Duodenal mucosa (tissue), 2 donors: Measurements from ENCODE around the gene PDCD7.
A peak's percentile ranks its signal among the peaks of the same experiment; 100 is the strongest.
"Not testable (repeated sequence)": the region's sequence is repeated elsewhere in the genome, so short reads cannot be mapped to it uniquely, and the experiment has no call there.

Experiments
- H3K27ac ChIP-seq: one replicate; pipeline ENCODE4 v1.7.0; 2013; ENCODE audit warnings: low read depth, low read length
- H3K27me3 ChIP-seq, 2 donors: one replicate each; pipeline ENCODE4 v1.7.0; 2013; ENCODE audit warnings: low read length in 2 of 2, control low read depth in 1 of 2; ENCODE audit not compliant: insufficient read depth in 2 of 2, control insufficient read depth in 1 of 2
- H3K36me3 ChIP-seq, 2 donors: one replicate each; pipeline ENCODE4 v1.7.0; 2013; ENCODE audit warnings: low read length in 2 of 2, control low read depth in 1 of 2; ENCODE audit not compliant: insufficient read depth in 2 of 2, control insufficient read depth in 1 of 2
- H3K4me1 ChIP-seq, 2 donors: one replicate each; pipeline ENCODE4 v1.7.0; 2013; ENCODE audit warnings: low read length in 2 of 2, control low read depth in 1 of 2; ENCODE audit not compliant: insufficient read depth in 2 of 2, control insufficient read depth in 1 of 2
- H3K4me3 ChIP-seq, 2 donors: one replicate each; pipeline ENCODE4 v1.7.0; 2013; ENCODE audit warnings: low read length in 2 of 2, low read depth in 1 of 2
- H3K9ac ChIP-seq, 2 donors: one replicate each; pipeline ENCODE4 v1.7.0; 2013; ENCODE audit warnings: low read length in 2 of 2, low read depth in 1 of 2
- H3K9me3 ChIP-seq, 2 donors: one replicate each; pipeline ENCODE4 v1.7.0; 2013; ENCODE audit warnings: low read length in 2 of 2, control low read depth in 1 of 2; ENCODE audit not compliant: control insufficient read depth in 1 of 2

The PDCD7 gene

GRCh38 chr15:65093793-65094170 is 39.8 kb downstream of the PDCD7 start:
- H3K36me3 ChIP-seq, result peaks cover 11 to 12% of the 10 kb centered on the region in 2 donors
- H3K9ac ChIP-seq, H3K27ac ChIP-seq, H3K4me3 ChIP-seq, H3K9me3 ChIP-seq, H3K27me3 ChIP-seq: not testable (repeated sequence)
- H3K4me1 ChIP-seq, result peaks cover 25 to 36% of the 10 kb centered on the region in 2 donors

- Histone ChIP-seq H3K9me3 (no peaks in the 10 kb centered on the region), H3K36me3 (peaks cover 5 to 6% of the 10 kb centered on the region in 2 donors), H3K4me1 (peaks cover 32 to 42% of the 10 kb centered on the region in 2 donors), H3K27me3 (no peaks in the 10 kb centered on the region), H3K27ac (no peak overlapping the region), H3K9ac (no peak overlapping the region), H3K4me3 (no peak overlapping the region)
These were observed 40.5 kb downstream of the PDCD7 start for GRCh38 chr15:65092911-65093792.

- peaks cover 41 to 52% of the 10 kb centered on the region in 2 donors for H3K4me1 ChIP-seq
- H3K9me3 ChIP-seq, result no peaks in the 10 kb centered on the region
- H3K9ac ChIP-seq, result no peak overlapping the region
- H3K4me3 ChIP-seq, result no peak overlapping the region
- no peaks in the 10 kb centered on the region for H3K27me3 ChIP-seq
- H3K36me3 ChIP-seq, result no peaks in the 10 kb centered on the region
- H3K27ac ChIP-seq, result no peak overlapping the region
These were observed 41.5 kb downstream of the PDCD7 start for GRCh38 chr15:65091946-65092770.

- H3K27ac ChIP-seq, result peak overlapping the region; percentile 67
- peak overlapping the region in 1 of 2 donors; percentile 30 for H3K4me3 ChIP-seq
- H3K27me3 ChIP-seq, result no peaks in the 10 kb centered on the region
- no peaks in the 10 kb centered on the region for H3K9me3 ChIP-seq
- H3K9ac ChIP-seq, result peak overlapping the region; percentile 4 to 58
- peaks cover 40 to 54% of the 10 kb centered on the region in 2 donors for H3K4me1 ChIP-seq
- no peaks in the 10 kb centered on the region for H3K36me3 ChIP-seq
These were observed 44.3 kb downstream of the PDCD7 start for GRCh38 chr15:65089206-65089824.

GRCh38 chr15:65088643-65089021 is 45.0 kb downstream of the PDCD7 start:
- Histone ChIP-seq H3K9me3 (no peaks in the 10 kb centered on the region), H3K27me3 (no peaks in the 10 kb centered on the region), H3K4me1 (peaks cover 38 to 55% of the 10 kb centered on the region in 2 donors), H3K4me3 (no peak overlapping the region), H3K9ac (peak overlapping the region; percentile 58 to 63), H3K27ac (peak overlapping the region; percentile 67), H3K36me3 (no peaks in the 10 kb centered on the region)

- Histone ChIP-seq H3K4me3 (no peak overlapping the region), H3K27me3 (no peaks in the 10 kb centered on the region), H3K4me1 (peaks cover 38 to 61% of the 10 kb centered on the region in 2 donors), H3K36me3 (no peaks in the 10 kb centered on the region), H3K9ac (peak overlapping the region; percentile 58 to 63), H3K9me3 (no peaks in the 10 kb centered on the region), H3K27ac (peak overlapping the region; percentile 67)
These were observed 45.5 kb downstream of the PDCD7 start for GRCh38 chr15:65087873-65088642.

- Histone ChIP-seq H3K27ac (peak overlapping the region; percentile 35), H3K4me3 (no peak overlapping the region), H3K36me3 (no peaks in the 10 kb centered on the region), H3K9ac (peak overlapping the region in 1 of 2 donors; percentile 58), H3K4me1 (peaks cover 44 to 67% of the 10 kb centered on the region in 2 donors), H3K9me3 (no peaks in the 10 kb centered on the region), H3K27me3 (no peaks in the 10 kb centered on the region)
These were observed 46.2 kb downstream of the PDCD7 start for GRCh38 chr15:65087411-65087810.

GRCh38 chr15:65086680-65087111 is 46.9 kb downstream of the PDCD7 start:
- Histone ChIP-seq H3K9ac (no peak overlapping the region), H3K27ac (no peak overlapping the region), H3K9me3 (no peaks in the 10 kb centered on the region), H3K4me1 (peaks cover 51 to 73% of the 10 kb centered on the region in 2 donors), H3K36me3 (no peaks in the 10 kb centered on the region), H3K27me3 (no peaks in the 10 kb centered on the region), H3K4me3 (no peak overlapping the region)

GRCh38 chr15:65085990-65086679 is 47.5 kb downstream of the PDCD7 start:
- no peak overlapping the region for H3K27ac ChIP-seq
- H3K9me3 ChIP-seq, result no peaks in the 10 kb centered on the region
- peaks cover 52 to 73% of the 10 kb centered on the region in 2 donors for H3K4me1 ChIP-seq
- no peaks in the 10 kb centered on the region for H3K27me3 ChIP-seq
- H3K4me3 ChIP-seq, result no peak overlapping the region
- no peak overlapping the region for H3K9ac ChIP-seq
- H3K36me3 ChIP-seq, result no peaks in the 10 kb centered on the region
